ENCODE measurements around the gene TNPO1.

Gene TNPO1

DNA sequence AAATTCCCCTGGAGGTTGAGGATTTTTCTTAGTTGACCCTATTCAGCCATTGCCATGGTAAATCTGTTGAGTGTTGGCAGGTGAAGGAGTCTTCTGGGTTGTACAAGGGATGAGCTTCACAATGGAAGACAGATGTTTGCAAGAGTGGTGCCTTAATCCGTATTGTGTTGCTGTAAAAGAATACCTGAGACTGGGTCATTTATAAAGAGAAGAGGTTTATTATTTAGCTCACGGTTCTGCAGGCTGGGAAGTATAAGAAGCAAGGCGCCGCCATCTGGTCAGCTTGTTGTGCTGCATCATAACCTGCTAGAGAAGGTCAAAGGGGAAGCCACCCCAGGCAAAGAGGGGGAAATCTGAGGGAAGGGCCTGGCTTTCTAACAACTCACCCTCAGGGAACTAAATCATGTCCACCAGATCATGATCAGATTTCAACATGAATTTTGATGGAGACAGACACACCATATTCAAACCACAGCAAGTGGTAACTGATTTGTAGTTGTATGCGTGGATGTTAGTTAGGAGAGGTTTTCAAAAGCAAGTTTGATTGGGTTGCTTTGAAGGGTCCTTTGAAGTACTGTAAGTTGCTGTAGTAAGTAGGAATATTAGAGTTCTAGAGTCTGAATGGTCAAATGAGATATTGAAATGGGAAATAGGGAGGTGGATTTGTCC lies 2.5 kb downstream of the TNPO1 start:
- peak; percentile 82 for DNase-seq

DNA sequence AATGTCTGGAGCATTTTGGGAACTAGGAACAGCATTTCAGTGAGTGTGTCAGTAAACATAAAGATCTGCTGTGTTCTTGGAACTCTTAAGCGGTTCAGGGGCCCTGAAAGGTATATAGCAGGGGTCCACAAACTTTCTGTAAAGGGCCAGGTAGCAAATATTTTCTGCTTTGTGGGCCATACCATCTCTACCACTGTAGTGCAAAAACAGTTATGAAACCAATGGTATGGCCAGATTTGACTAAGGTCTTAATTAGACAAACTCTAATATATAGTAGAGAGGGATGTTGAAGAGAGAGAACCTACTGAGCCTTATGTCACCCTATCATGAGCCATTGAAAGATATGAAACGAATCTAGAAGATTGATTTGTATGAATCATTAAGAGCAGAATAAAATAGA lies 5.3 kb downstream of the TNPO1 start:
- peak; percentile 38 for DNase-seq

DNA sequence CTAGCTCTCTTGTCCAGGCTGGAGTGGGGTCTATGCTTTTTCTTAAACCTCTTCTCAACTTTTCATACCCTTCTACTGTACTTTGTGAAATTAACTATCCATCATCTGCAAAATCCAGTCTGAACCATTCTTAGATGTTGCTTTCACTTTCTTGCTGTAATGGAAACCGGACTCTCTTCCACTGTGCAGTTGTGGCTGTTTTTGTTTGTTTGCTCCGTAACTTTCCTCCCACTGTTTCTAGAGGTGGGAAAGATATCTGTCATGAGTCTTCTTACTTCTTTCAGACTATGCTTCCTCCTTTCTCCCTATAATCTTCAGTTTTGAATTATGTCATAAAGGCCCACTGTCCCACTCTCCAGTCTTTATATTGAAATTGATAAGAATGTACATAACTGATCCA lies 6.5 kb downstream of the TNPO1 start:
- DNase-seq = no peak

DNA sequence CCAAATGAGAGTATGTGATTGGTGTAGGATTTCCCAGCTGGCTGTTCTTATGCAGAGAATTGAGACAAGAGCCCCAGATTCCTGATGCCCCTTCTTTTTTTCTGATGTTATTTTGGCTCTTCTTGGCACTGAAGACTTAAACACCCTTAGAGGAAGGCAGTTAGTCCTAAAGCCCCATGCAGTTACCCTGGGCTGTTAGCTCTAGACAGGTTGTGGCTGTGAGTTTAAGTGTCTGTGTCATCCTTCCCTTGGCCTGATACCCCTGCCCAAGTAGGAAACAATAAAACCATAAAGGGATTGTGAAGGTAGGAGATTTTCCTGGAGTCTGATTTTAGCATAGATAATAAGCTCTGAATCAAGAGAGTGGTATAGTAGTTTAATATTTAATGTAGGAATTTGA lies 13.2 kb downstream of the TNPO1 start:
- no peak for DNase-seq

DNA sequence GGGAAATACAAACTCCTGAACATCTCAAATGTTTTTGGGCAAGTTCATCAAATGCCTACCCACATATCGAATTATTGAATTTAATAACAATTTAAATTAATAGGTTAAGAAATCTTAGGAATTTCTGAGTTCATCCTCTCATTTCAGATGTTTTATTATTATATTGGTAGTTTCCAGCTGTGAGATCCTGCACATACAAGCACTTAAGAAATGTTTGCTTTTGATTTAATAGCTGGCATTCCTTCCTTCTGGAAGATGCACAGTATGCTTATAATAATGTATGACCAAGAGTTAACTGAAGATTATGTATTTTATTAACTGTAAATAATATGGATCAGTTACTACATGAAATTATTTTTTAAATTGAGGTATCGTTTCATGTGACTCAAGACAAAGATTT lies 13.9 kb downstream of the TNPO1 start:
- no peak for DNase-seq

DNA sequence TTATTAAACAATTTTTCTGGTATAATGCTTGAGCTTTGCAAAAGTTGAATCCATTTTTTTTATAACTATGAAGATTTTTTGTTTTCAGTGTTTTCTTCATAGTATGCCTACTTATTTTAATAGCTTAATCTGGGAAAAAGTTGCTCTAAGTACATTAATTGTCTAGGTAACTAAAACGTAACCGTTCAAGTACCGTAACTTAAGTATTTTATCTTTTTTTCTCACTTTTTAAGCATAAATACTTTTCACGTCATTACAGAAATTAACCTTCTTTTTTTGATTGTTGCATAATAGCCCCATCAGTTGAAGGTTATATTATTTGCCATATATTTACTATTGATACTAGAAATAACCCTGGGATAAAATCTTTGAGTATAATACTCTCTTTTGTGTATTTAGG lies 15.2 kb downstream of the TNPO1 start:
- DNase-seq = no peak

DNA sequence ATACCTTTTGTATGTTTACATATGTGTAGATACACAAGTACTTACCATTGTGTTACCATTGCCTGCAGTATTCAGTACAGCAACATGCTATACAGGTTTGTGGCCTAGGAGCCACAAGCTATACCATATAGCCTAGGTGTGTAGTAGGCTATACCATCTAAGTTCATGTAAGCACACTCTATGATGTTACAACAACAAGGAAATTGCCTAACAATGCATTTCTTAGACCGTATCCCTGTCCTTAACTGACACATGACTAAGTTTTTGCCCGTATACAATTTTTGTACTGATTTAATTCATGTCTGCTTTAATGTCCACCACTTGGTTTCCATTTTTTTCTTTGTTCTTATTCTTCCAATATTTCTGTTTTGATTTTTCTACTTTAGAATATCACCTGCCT lies 18.5 kb downstream of the TNPO1 start:
- DNase-seq = no peak

DNA sequence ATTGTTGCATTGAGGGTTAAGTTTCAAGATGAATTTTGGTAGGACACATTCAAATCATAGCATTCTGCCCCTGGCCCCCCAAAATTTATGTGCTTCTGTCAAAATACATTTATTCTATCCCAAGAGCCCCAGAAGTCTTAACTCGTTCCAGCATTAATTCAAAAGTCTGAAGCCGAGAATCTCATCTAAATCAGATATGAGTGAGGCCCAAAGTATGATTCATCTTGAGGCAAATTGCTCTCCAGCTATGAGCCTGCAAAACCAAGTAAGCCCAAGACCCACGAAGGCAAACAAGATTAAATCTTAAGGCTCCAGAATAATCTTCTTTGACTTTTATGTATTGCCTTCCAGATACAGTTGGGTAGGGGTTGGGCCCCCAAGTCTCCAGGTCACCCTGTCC lies 19.2 kb downstream of the TNPO1 start:
- DNase-seq = no peak

DNA sequence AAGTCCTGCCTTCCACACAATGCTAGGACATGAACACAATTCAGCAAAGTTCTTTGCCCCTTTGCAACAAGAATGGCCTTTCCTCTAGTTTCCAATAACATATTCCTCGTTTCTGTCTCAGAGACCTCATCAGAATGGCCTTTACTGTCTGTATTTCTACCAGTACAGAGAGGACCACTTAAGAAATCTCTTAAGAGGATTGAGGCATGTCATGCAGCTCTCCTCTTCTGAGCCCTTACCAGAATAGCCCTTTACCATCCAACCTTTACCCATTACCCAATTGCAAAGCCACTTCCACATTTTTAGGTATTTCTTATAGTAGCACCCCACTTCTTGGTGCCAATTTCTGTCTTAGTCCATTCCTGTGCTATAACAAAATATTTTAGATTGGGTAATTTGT lies 20.3 kb downstream of the TNPO1 start:
- DNase-seq = no peak

DNA sequence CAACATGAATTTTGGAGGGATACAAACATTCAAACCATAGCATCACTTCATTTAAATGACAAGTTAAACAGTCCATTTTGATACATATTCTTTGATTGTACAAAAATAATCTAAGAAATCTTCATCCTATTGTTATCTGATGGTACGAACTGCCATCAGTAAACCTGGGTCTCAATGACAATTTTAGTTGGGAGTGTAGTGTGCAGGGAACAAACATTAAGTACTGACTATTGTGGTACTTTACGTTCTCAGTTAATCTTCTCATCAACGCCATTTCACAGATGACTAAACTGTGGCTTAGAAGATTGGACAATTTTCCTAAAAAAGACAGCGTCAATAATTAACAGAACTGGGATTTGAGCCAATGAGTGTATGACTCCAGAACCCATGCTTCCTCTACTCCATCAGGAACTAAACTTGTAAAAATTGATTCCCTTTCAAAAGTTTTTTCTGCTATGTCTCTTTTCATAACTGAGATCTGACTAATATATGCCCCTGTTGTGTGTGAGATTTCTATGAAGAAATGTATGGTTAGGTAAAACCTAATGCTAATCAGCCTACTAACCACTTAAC lies 21.1 kb downstream of the TNPO1 start:
- DNase-seq = no peak

DNA sequence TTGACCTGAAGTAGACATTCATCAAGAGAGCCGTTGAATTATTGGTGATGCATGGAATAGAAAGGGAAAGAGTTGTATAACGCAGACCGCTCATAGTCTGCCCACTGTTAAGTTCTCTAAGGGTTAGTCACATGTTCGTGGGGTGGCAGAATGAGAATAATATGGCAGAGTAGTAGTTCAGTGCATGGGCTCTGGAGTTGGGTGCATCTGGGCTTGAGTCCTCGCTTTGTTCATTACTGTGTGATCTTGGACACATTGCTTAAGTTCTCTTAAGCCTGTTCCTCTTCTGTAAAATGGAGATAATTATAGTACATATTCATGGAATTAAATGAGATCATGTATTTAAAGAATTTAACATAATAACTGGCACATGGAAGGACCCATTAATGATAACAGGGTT lies 23.6 kb downstream of the TNPO1 start:
- no peak for DNase-seq

DNA sequence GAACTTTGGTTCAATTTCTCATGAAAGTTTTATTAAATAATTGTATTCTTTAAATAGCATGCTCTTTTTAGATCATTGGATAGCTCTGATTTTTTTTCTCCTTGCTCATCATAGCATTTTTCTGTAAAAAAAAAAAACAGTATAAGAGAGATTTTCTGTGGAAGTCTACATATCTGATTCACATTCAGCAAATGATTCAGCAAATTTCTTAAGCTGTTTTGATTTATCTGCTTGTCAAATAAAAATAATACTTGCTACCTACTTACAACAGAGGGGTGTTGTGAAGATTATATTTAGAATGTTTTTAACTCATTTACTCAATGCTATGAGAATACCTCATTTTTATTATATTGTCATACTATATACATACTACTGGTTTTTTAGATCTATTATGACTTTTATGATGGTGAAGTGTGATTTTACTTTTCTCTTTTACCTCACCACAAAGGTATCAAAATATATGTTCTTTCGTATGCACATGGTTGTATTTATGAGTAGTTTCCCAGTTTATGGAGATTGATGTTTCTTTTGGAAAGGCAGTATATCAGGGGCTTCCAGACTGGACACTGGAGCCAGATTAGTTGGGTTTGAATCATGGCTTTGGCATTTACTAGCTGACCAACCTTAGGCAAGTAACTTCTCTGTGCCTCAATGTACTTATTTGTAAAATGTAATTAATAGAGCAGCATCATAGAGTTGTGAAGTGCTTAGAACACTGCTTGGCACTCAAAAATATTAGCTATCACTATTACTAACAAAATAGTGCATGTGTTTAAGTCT lies 25.5 kb downstream of the TNPO1 start:
- no peak for DNase-seq

DNA sequence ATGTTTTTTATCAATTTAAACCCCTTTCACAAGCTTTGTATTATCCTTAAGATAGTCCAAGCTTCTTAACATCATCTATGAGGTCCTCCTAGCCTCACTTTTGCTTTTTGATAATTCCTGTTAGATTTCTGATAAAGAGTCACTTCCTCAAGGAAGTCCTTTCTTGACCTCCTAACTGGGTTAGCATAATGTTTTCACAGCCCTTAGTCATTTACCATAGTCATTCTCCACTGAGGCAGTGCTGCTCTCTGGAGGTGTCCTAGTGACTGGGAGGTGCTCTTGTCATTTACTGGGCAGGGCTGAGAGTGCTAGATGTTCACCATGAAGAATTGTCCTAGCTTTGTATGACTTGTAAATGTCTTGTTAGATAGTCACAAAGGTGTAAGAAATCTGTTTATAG lies 26.4 kb downstream of the TNPO1 start:
- DNase-seq = peak; percentile 74

DNA sequence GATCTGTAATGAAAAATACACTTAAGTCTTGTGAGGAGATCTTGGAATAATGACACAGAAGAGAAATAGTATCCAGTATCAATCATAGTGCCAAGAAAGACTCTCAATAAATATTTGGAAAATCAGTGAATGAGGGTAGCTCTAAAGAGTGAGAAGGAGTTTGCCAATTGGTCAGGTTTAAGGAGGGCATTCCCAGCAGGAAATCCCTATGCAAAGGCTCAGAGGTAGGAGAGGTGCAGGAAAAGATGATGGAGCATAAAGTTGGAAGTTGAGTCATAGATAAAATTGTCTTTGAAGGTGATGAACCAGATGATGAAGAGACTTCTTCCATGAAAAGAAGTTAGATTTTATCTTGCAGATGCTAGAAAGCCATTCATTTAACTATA lies 27.8 kb downstream of the TNPO1 start:
- no peak for DNase-seq

DNA sequence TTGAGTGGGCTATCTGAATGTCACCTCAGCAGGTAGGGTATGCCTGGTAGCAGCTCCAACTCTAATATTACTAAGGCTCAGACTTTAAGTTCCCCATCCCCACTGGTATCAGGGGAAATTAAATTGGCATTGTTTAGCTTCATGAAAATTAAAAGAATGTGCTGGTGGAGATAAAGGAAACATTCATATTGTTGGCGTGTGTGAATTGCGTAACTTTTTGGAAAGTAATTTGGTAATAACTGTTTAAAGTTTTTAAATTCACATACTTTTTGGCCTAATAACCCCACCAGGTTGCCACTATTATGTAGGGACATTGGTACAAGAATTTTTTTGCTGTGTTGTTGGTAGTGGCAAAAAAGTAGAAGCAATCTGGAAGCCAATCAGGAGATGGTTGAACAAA lies 29.4 kb downstream of the TNPO1 start:
- no peak for DNase-seq

DNA sequence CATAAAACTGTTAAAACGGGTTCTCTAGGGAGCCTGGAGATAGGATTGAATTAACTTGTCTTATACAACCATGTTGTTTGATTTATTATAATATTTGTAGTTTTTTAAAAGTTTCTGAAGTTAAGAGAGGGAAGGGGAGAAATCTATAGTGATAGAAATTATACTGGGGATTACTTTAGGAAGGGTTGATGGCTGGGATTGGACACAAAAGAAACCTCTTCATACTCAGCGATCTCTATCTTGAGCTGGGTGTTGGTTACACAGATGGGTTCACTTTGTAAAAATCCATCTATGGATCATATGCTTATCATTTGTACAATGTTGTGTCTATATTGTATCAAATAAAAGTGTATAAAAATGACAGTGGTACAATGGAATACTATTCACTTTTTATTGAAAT lies 30.0 kb downstream of the TNPO1 start:
- no peak for DNase-seq

DNA sequence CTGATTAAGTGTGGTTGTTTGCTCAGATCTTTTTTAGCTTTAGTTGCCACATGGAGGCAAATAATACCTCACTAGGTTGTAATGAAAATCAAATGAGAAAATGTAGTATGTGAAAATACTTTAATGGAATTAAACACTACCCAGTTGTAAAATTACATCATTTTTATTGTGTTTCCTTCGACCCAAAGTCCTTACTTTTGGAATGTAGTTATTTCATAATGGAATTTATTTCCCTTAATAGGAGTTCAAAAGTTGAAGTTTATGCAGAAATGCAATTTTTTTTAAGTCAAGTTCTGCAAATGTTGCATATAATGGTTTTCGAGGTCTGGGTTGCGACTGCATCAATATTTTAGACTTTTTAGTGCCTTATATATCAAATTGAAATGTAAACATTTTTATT lies 31.0 kb downstream of the TNPO1 start:
- peak; percentile 17 for DNase-seq

DNA sequence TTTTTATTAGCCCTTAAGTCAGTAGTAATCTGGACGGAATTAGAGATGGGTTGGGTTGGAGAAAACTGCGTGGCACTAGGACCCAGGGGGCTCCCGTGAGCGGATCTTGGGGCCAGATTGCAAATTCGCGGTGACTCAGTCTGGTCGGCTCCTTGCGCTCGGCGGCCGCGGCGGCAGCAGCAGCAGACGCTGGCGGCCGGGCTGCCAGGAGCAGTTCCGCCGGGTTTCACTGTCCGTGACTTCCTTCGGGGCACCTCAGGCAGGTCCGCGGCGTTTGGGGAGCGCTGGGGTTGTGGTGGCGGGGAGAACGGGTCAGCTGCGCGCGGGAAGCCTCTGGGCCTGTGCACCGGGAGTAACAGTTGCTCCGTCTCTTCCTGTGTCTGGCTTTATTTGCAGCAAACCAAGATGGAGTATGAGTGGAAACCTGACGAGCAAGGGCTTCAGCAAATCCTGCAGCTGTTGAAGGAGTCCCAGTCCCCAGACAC lies 31.6 kb downstream of the TNPO1 start:
- peak; percentile 91 for DNase-seq

DNA sequence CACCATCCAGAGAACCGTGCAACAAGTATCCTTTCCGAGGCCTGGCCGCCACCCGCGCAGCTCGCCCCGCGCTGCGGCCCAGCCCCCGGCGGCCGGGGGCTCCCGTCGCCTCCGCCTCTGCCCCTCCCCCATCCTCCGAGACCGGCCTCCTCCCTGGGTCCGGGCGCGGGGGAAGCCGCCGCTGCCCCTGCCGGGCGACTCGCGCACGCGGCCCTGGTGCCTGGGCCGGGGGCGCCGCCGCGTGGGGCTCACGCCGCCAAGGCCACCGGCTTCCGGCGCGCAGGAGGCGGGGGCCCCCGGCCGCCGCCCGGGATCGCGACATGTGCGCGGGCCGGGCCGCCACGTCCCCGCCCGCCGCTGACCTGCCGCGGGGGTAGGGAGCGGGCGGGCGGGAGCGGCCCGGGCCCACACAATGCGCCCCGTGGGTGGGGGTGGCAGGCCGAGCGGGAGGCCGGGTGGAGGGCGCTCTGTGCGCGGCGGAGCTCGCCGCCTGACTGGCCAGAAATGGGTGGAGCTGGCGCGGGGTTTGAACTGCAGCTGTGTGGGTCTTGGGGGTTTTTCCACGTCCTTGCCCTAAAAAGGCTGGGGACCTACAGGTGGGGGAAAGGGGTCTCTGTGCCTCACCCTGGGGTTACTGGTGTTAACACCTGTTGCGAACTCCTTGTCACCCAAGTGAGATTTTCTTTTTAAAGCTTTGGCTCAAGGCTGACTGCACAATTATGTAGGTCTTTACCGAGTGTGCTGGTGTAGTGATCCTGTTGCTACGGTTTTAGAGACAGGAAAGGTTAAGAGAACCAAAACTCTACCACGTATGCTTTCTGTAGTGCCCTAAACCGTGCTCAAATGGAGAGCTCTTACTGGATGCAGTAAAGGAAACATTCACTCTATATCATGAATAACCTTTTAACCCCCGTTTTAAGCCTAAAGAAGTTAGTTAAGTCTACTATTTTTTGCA lies 32.3 kb downstream of the TNPO1 start:
- peak; percentile 71 for DNase-seq

DNA sequence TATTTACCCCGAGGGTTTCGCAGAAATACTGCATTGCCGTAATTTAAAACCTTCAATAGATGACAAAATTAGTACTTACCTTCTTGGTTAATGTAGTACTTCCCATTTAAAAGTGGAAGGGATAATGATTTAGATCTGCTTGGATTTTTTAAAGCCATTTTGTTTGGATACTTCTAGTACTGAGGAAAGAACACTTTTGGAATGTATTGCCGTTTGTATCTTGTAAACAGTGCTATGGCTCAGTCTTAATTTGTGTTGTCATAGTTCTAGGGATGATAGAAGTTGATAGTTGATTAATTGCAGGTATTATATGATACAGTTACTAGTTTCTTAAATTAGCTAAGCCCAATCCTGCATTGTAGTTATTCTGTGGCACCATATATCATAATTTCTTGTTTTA lies 33.1 kb downstream of the TNPO1 start:
- peak; percentile 38 for DNase-seq

DNA sequence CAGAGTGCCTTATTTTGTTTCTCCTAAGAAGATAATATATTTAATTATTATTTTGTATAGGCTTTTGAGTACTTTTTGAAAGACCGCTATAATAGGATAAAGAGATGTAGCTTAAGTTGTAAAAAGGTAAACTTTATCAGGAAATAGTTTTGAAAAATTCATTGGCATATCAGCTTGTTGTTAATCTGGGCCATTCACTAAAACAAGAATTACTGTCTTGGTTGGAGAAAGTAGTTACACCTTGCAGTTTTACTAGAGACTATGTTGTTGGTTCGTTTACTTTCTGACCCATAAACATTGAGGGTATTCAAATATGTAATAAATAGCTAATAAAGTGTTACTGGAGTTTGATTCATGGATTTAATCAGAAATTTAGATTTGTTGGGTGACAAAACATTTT lies 33.7 kb downstream of the TNPO1 start:
- no peak for DNase-seq

DNA sequence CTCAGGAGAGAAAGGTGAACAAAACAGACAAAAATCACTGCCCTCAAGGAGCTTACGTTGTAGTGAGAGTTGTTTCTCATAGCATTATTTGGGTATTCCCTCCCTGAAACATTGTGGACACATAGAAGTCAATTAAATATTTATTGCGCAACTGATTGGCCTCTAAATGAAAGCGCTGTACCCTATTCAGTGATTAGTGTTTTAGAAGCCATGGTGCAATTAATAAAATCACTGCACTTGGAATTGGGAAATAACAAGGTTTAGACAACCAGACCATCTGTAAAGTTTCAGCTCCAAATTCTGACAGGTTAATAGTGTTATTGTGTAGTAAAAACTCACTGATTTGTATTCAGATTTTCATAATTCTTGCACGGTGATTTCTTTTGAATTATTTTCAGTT lies 35.9 kb downstream of the TNPO1 start:
- no peak for DNase-seq

DNA sequence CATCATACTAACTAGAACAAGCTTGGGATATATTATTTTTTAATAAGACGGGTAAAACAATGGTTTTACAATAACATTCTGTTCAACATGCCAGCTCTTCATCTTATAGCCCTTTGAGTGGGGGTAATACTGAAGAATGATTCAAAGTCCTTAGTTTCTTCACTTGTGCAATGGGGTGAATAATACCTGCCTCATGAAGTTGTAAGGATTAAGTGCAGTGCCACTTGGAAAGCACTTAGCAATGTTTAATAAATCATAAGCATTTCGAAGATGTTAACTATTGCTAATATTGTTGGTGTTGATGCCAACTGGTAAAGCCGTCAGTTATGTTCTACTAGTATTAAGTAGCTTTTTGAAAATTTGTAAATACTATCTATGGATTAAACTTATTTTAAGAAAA lies 38.0 kb downstream of the TNPO1 start:
- DNase-seq = no peak

All from OCI-M1 (cell line).